ENCODE measurements around the gene LGI4. TPM values are rescaled to one million over a fixed set of nuclear protein-coding genes. Genes with fewer than 3 reads are reported as not detected.
"Not testable (repeated sequence)": the region's sequence is repeated elsewhere in the genome, so short reads cannot be mapped to it uniquely, and the experiment has no call there.

Gene LGI4
- total RNA-seq, 1 donor from 2014 or later: 5.7 TPM

GRCh38 chr19:35160629-35161433 is 26.0 kb upstream of the LGI4 start:
- DNase-seq: no peak

GRCh38 chr19:35159606-35160005 is 24.7 kb upstream of the LGI4 start:
- DNase-seq: no peak

GRCh38 chr19:35157431-35157830 is 22.6 kb upstream of the LGI4 start:
- no peak for DNase-seq

- DNase-seq: no peak
Measured at GRCh38 chr19:35156673-35157014, 21.8 kb upstream of the LGI4 start.

- no peak for DNase-seq
Measured at GRCh38 chr19:35155981-35156672, 21.3 kb upstream of the LGI4 start.

- no peak for DNase-seq
Measured at GRCh38 chr19:35155441-35155840, 20.6 kb upstream of the LGI4 start.

- DNase-seq: no peak
Measured at GRCh38 chr19:35154525-35155406, 19.9 kb upstream of the LGI4 start, which contains the start of gene FXYD5. FXYD5 (plus strand) TSS chr19:35154735; CDS start chr19:35155551, 816 bp downstream.

GRCh38 chr19:35153701-35154524 is 19.1 kb upstream of the LGI4 start:
- no peak for DNase-seq

GRCh38 chr19:35153129-35153522 is 18.3 kb upstream of the LGI4 start:
- not testable (repeated sequence) for DNase-seq

GRCh38 chr19:35151273-35152065 is 16.6 kb upstream of the LGI4 start:
- DNase-seq: no peak

GRCh38 chr19:35150445-35150844 is 15.6 kb upstream of the LGI4 start:
- no peak for DNase-seq

- no peak for DNase-seq
Measured at GRCh38 chr19:35149463-35149862, 14.6 kb upstream of the LGI4 start.

GRCh38 chr19:35146746-35147459 is 12.0 kb upstream of the LGI4 start:
- no peak for DNase-seq

GRCh38 chr19:35144600-35145436 is 10.0 kb upstream of the LGI4 start:
- DNase-seq: no peak

- DNase-seq: no peak
Measured at GRCh38 chr19:35144259-35144599, 9.4 kb upstream of the LGI4 start.

- no peak for DNase-seq
Measured at GRCh38 chr19:35143818-35144217, 9.0 kb upstream of the LGI4 start.

- no peak for DNase-seq
Measured at GRCh38 chr19:35143231-35143715, 8.4 kb upstream of the LGI4 start, which contains the start of gene FXYD7. FXYD7 (plus strand) TSS chr19:35143255; CDS start chr19:35143334, 79 bp downstream.

GRCh38 chr19:35142606-35143230 is 7.9 kb upstream of the LGI4 start:
- no peak for DNase-seq

Data from skin of body (tissue), 2 donors.